GM12874 (cell line): ENCODE results near the gene DNMT1.

Experiments used
- CTCF ChIP-seq: IDR thresholded peaks from 2 replicates; pipeline ENCODE4 v1.5.1; 2011; ENCODE audit warnings: low read depth, mild to moderate bottlenecking, control low read depth, low read length, moderate library complexity; ENCODE audit not compliant: insufficient read depth

DNMT1 gene

GRCh38 chr19:10155839-10156238, 38.9 kb downstream of the DNMT1 start:
- no peak for TF ChIP-seq CTCF

GRCh38 chr19:10152100-10152499, 42.7 kb downstream of the DNMT1 start:
- no peak for TF ChIP-seq CTCF

- TF ChIP-seq CTCF, result no peak
These were observed 43.2 kb downstream of the DNMT1 start for GRCh38 chr19:10151521-10151920.

GRCh38 chr19:10149427-10149826, 45.3 kb downstream of the DNMT1 start:
- TF ChIP-seq CTCF, result no peak

- TF ChIP-seq CTCF, result no peak
These were observed 48.6 kb downstream of the DNMT1 start for GRCh38 chr19:10146142-10146541.

GRCh38 chr19:10145031-10145430, 49.7 kb downstream of the DNMT1 start:
- TF ChIP-seq CTCF, result no peak

GRCh38 chr19:10144361-10144760, 50.4 kb downstream of the DNMT1 start:
- TF ChIP-seq CTCF, result no peak

GRCh38 chr19:10143681-10144080, 51.1 kb downstream of the DNMT1 start:
- no peak for TF ChIP-seq CTCF
